Muscle layer of duodenum (tissue), 2 donors: ENCODE data around the gene STOM.

Experiments used
- H3K27ac ChIP-seq: one replicate; pipeline ENCODE4 v1.7.0; 2013; ENCODE audit warnings: mild to moderate bottlenecking, low read length
- H3K27me3 ChIP-seq: one replicate; pipeline ENCODE4 v1.7.0; 2013; ENCODE audit warnings: low read depth, mild to moderate bottlenecking, control low read depth, low read length
- H3K36me3 ChIP-seq, 2 donors: one replicate each; pipeline ENCODE4 v1.7.0; 2013; ENCODE audit warnings: low read length in 2 of 2, control low read depth in 1 of 2, mild to moderate bottlenecking in 1 of 2; ENCODE audit not compliant: insufficient read depth in 2 of 2, control insufficient read depth in 1 of 2
- H3K4me1 ChIP-seq, 2 donors: one replicate each; pipeline ENCODE4 v1.7.0; 2013; ENCODE audit warnings: low read length in 2 of 2, mild to moderate bottlenecking in 2 of 2, control low read depth in 1 of 2, moderate library complexity in 1 of 2; ENCODE audit not compliant: insufficient read depth in 2 of 2, control insufficient read depth in 1 of 2
- H3K4me3 ChIP-seq, 2 donors: one replicate each; pipeline ENCODE4 v1.7.0; 2013; ENCODE audit warnings: low read length in 2 of 2, low read depth in 1 of 2, mild to moderate bottlenecking in 1 of 2
- H3K9me3 ChIP-seq, 2 donors: one replicate each; pipeline ENCODE4 v1.7.0; 2013; ENCODE audit warnings: low read length in 2 of 2, control low read depth in 1 of 2, mild to moderate bottlenecking in 1 of 2; ENCODE audit not compliant: control insufficient read depth in 1 of 2
- donor health status: healthy.

Gene STOM

GRCh38 chr9:121368138-121368522 is 1.9 kb downstream of the STOM start:
- Histone ChIP-seq H3K27ac (peak overlapping the region; percentile 89), H3K27me3 (no peaks in the 10 kb centered on the region), H3K4me1 (peaks cover 46 to 51% of the 10 kb centered on the region in 2 donors), H3K4me3 (peak overlapping the region; percentile 75 to 76), H3K9me3 (no peaks in the 10 kb centered on the region), H3K36me3 (no peaks in the 10 kb centered on the region)

GRCh38 chr9:121367306-121368137 is 2.5 kb downstream of the STOM start:
- H3K4me3 ChIP-seq: peak overlapping the region; percentile 75 to 76
- no peaks in the 10 kb centered on the region for H3K36me3 ChIP-seq
- no peaks in the 10 kb centered on the region for H3K27me3 ChIP-seq
- H3K4me1 ChIP-seq: peaks cover 48% of the 10 kb centered on the region in 2 donors
- H3K9me3 ChIP-seq: no peaks in the 10 kb centered on the region
- H3K27ac ChIP-seq: peak overlapping the region; percentile 89

- no peaks in the 10 kb centered on the region for H3K9me3 ChIP-seq
- H3K27me3 ChIP-seq: no peaks in the 10 kb centered on the region
- no peaks in the 10 kb centered on the region for H3K36me3 ChIP-seq
- peak overlapping the region; percentile 89 for H3K27ac ChIP-seq
- H3K4me3 ChIP-seq: peak overlapping the region; percentile 75 to 76
- H3K4me1 ChIP-seq: peaks cover 40 to 41% of the 10 kb centered on the region in 2 donors
These were observed 3.3 kb downstream of the STOM start for GRCh38 chr9:121366611-121367192.

- H3K4me1 ChIP-seq: peaks cover 41 to 45% of the 10 kb centered on the region in 2 donors
- peak overlapping the region; percentile 21 to 40 for H3K4me3 ChIP-seq
- H3K36me3 ChIP-seq: no peaks in the 10 kb centered on the region
- no peaks in the 10 kb centered on the region for H3K27me3 ChIP-seq
- peak overlapping the region; percentile 89 for H3K27ac ChIP-seq
- no peaks in the 10 kb centered on the region for H3K9me3 ChIP-seq
These were observed 4.5 kb downstream of the STOM start for GRCh38 chr9:121365564-121365963.

GRCh38 chr9:121364886-121365285 is 5.2 kb downstream of the STOM start:
- Histone ChIP-seq H3K27me3 (no peaks in the 10 kb centered on the region), H3K4me1 (peaks cover 42 to 50% of the 10 kb centered on the region in 2 donors), H3K27ac (peak overlapping the region; percentile 89), H3K9me3 (no peaks in the 10 kb centered on the region), H3K36me3 (no peaks in the 10 kb centered on the region), H3K4me3 (peak overlapping the region; percentile 26 to 43)

- Histone ChIP-seq H3K9me3 (no peaks in the 10 kb centered on the region), H3K27me3 (no peaks in the 10 kb centered on the region), H3K4me3 (peak overlapping the region; percentile 38 to 43), H3K36me3 (no peaks in the 10 kb centered on the region), H3K27ac (peak overlapping the region; percentile 89), H3K4me1 (peaks cover 50 to 58% of the 10 kb centered on the region in 2 donors)
These were observed 6.0 kb downstream of the STOM start for GRCh38 chr9:121364077-121364476.

GRCh38 chr9:121363622-121363961 is 6.5 kb downstream of the STOM start:
- H3K36me3 ChIP-seq: no peaks in the 10 kb centered on the region
- no peaks in the 10 kb centered on the region for H3K9me3 ChIP-seq
- peak overlapping the region; percentile 38 to 43 for H3K4me3 ChIP-seq
- peak overlapping the region; percentile 89 for H3K27ac ChIP-seq
- no peaks in the 10 kb centered on the region for H3K27me3 ChIP-seq
- peaks cover 55 to 59% of the 10 kb centered on the region in 2 donors for H3K4me1 ChIP-seq

GRCh38 chr9:121362813-121363621 is 7.0 kb downstream of the STOM start:
- Histone ChIP-seq H3K27me3 (no peaks in the 10 kb centered on the region), H3K36me3 (no peaks in the 10 kb centered on the region), H3K9me3 (no peaks in the 10 kb centered on the region), H3K4me1 (peaks cover 55% of the 10 kb centered on the region in 2 donors), H3K27ac (peak overlapping the region; percentile 89), H3K4me3 (peak overlapping the region; percentile 38 to 43)

GRCh38 chr9:121360601-121361374 is 9.3 kb downstream of the STOM start:
- no peaks in the 10 kb centered on the region for H3K9me3 ChIP-seq
- peak overlapping the region; percentile 76 for H3K27ac ChIP-seq
- H3K4me3 ChIP-seq: peak overlapping the region in 1 of 2 donors; percentile 4
- H3K4me1 ChIP-seq: peaks cover 44 to 46% of the 10 kb centered on the region in 2 donors
- peaks cover 0 to 2% of the 10 kb centered on the region in 2 donors for H3K36me3 ChIP-seq
- no peaks in the 10 kb centered on the region for H3K27me3 ChIP-seq

- Histone ChIP-seq H3K36me3 (peaks cover 4 to 6% of the 10 kb centered on the region in 2 donors), H3K9me3 (no peaks in the 10 kb centered on the region), H3K4me1 (peaks cover 40% of the 10 kb centered on the region in 2 donors), H3K27ac (peak overlapping the region; percentile 54), H3K4me3 (peak overlapping the region in 1 of 2 donors; percentile 21), H3K27me3 (no peaks in the 10 kb centered on the region)
These were observed 10.4 kb downstream of the STOM start for GRCh38 chr9:121359351-121360294.
